Mucosa of descending colon (tissue), 3 donors: ENCODE measurements around the gene PARP11. TPM values are rescaled to one million over a fixed set of nuclear protein-coding genes. Genes with fewer than 3 reads are reported as not detected.

Source experiments
- ATAC-seq: fragments of 200-7000 bp; cut with Tn5 transposase; one replicate; pipeline ENCODE4 v1.9.1; 2020; ENCODE audit warnings: mild to moderate bottlenecking, moderate library complexity
- DNase-seq, 3 donors: peaks; one replicate each; pipeline ENCODE4 v3.0.0-alpha.2; 2020
- H3K36me3 ChIP-seq: fragments of 200-600 bp; one replicate; pipeline ENCODE4 v1.8.0; 2021; ENCODE audit warnings: low read depth, mild to moderate bottlenecking
- H3K4me1 ChIP-seq: fragments of 200-600 bp; one replicate; pipeline ENCODE4 v1.8.0; 2021; ENCODE audit warnings: low read depth, mild to moderate bottlenecking
- H3K4me3 ChIP-seq: fragments of 200-600 bp; one replicate; pipeline ENCODE4 v1.8.0; 2021; ENCODE audit warnings: mild to moderate bottlenecking
- H3K9me3 ChIP-seq: fragments of 200-600 bp; one replicate; pipeline ENCODE4 v1.8.0; 2021; ENCODE audit warnings: mild to moderate bottlenecking
- intact Hi-C, 2 donors: fragments of 100-400 bp; cut with DNase I in 1 of 2; cut with micrococcal nuclease in 1 of 2; formaldehyde crosslinking; loops; one replicate each; pipeline versions ENCODE4 v1.11.0 to v1.11.1; 2022; cut with DNase I, micrococcal nuclease
- total RNA-seq, 3 donors: library from RNA; stranded (reverse); fragmentation: NEBNext Ultra II Directional in 2 of 3; extraction: Animal tissue kit (Norgen Biotek cat#: 25700) in 2 of 3; gene quantifications; one replicate each; pipeline versions ENCODE4 v1.2.1 to v1.2.4, GENCODE V29; 2021 to 2023
- TF ChIP-seq, protein P1 (sequence below): fragments of 200-600 bp; IDR thresholded peaks from one replicate; pipeline ENCODE4 v1.8.0; 2022; ENCODE audit warnings: antibody characterized with exemption, mild to moderate bottlenecking
- donor health status: DM: no; HTN: no; CAD: no; lungs with moderate emphysema.
- donor health status: DM: no; HTN: no; CAD: no.
- donor health status: DM: no; HTN: yes; CAD: no.

PARP11 gene
- total RNA-seq, 3 donors from 2014 or later = 8.5 to 12.4 (median 9.5) TPM

DNA sequence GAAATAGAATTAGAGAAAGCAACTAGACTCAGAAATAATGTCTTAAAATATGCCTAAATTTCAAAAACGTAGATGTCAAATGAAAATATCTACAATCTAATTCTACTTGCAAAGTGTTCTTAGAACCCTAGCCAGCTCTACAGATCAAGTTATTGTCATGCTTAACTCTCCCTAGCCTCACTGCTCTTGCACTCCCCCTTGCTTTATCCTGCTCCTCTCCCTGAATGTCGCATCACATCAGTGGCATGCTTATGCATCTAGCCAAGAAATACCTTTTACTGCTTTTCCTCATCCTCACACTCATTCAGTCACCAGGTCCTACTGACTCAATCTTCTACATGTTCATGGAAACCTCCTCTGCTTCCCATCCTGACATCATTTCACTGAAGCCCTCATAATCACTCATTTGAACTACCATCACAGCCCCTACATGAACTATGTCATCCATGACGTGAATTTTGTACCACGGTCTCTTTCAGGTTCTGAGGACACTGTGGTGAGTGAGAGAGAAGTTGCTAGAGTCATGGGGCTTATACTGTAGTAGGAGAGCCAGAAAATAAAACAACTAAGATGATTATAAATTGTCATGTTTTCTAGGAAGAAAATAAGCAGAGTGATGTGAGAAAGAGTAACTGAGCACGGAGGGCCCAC, 97.7 kb downstream of the PARP11 start:
- intact Hi-C loops = loop anchor here (5.0 to 10.0 kb wide), 3 partner anchors 118 to 471 kb away; no protein-coding TSS in a partner anchor
- DNase-seq = no peak
- H3K36me3 ChIP-seq = no peaks in the 10 kb centered on the region

DNA sequence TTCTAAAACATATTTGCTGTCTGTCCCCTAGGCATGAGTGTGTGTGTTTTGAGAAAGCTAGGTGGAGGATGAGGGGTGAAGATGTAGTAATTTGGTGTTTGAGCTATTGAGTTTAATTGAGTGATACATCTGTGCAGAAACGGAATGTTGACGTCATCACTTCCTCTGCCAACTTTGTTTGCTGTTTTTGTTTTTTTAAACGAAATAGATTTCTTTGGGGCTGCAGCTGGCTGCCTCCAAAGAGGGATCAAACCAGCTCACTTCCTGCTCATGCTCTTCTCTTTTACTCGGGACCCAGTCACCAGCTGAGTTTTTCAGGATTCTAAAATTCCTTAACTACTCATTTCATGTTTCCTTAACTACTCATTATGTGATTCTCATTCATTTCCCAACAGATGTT, 100.8 kb downstream of the PARP11 start:
- DNase-seq (no peak), ATAC-seq (no peak)
- no peaks in the 10 kb centered on the region for H3K36me3 ChIP-seq
- intact Hi-C loops = loop anchor here (10.0 kb wide), 2 partner anchors 118 to 468 kb away; no protein-coding TSS in a partner anchor
- H3K4me3 ChIP-seq = no peak overlapping the region
- TF ChIP-seq, protein P1, sequence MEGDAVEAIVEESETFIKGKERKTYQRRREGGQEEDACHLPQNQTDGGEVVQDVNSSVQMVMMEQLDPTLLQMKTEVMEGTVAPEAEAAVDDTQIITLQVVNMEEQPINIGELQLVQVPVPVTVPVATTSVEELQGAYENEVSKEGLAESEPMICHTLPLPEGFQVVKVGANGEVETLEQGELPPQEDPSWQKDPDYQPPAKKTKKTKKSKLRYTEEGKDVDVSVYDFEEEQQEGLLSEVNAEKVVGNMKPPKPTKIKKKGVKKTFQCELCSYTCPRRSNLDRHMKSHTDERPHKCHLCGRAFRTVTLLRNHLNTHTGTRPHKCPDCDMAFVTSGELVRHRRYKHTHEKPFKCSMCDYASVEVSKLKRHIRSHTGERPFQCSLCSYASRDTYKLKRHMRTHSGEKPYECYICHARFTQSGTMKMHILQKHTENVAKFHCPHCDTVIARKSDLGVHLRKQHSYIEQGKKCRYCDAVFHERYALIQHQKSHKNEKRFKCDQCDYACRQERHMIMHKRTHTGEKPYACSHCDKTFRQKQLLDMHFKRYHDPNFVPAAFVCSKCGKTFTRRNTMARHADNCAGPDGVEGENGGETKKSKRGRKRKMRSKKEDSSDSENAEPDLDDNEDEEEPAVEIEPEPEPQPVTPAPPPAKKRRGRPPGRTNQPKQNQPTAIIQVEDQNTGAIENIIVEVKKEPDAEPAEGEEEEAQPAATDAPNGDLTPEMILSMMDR = no peak
- H3K9me3 ChIP-seq = no peaks in the 10 kb centered on the region
- H3K4me1 ChIP-seq = no peaks in the 10 kb centered on the region

More for the DNA sequence above, 97.7 kb downstream of the PARP11 start:
- Histone ChIP-seq H3K4me3 (no peak overlapping the region), H3K9me3 (no peaks in the 10 kb centered on the region), H3K4me1 (no peaks in the 10 kb centered on the region)
- ATAC-seq = no peak
- TF ChIP-seq, protein P1 = no peak

DNA sequence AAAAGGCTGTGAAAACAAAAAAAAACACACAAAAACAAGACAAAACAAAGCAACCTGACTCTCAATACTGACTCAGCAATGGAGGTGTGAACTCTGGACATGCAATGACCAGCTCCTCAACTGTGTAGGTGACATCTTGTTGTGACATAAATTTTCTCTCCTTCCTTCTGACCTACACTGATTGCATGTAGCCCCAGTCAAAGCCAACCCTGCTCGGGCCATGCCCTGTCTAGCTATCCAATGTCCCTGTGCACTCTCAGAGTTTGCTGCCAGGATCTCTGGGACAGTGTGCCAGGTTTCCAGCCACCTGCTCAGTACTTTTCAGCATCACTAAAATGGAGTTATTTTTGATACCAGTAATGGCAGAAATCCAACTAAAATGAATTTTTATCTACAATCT, 101.3 kb downstream of the PARP11 start:
- intact Hi-C loops = loop anchor here (10.0 kb wide), 2 partner anchors 117 to 467 kb away; no protein-coding TSS in a partner anchor
- peak; percentile 55 for ATAC-seq
- TF ChIP-seq, protein P1 = no peak
- no peaks in the 10 kb centered on the region for H3K4me1 ChIP-seq
- DNase-seq = no peak
- no peaks in the 10 kb centered on the region for H3K36me3 ChIP-seq
- H3K4me3 ChIP-seq = no peak overlapping the region
- H3K9me3 ChIP-seq = no peaks in the 10 kb centered on the region

GRCh38 chr12:3770891-3771290, 102.3 kb downstream of the PARP11 start:
- H3K4me1 ChIP-seq = no peaks in the 10 kb centered on the region
- intact Hi-C loops = loop anchor here (10.0 kb wide), 2 partner anchors 116 to 466 kb away; no protein-coding TSS in a partner anchor
- ATAC-seq (no peak), DNase-seq (no peak)
- no peak overlapping the region for H3K4me3 ChIP-seq
- H3K36me3 ChIP-seq = no peaks in the 10 kb centered on the region
- no peaks in the 10 kb centered on the region for H3K9me3 ChIP-seq
- TF ChIP-seq, protein P1 = no peak

GRCh38 chr12:3768911-3769447, 104.2 kb downstream of the PARP11 start:
- TF ChIP-seq, protein P1 = no peak
- ATAC-seq = no peak
- H3K4me1 ChIP-seq = no peaks in the 10 kb centered on the region

More at GRCh38 chr12:3768911-3769447, 104.2 kb downstream of the PARP11 start:
- Histone ChIP-seq H3K9me3 (no peaks in the 10 kb centered on the region), H3K4me3 (no peak overlapping the region), H3K36me3 (no peaks in the 10 kb centered on the region)
- DNase-seq = no peak
- intact Hi-C loops = no loop called here
